ENCODE data around the gene IL10.
"Not testable (repeated sequence)": the region's sequence is repeated elsewhere in the genome, so short reads cannot be mapped to it uniquely, and the experiment has no call there.

Gene IL10

DNA sequence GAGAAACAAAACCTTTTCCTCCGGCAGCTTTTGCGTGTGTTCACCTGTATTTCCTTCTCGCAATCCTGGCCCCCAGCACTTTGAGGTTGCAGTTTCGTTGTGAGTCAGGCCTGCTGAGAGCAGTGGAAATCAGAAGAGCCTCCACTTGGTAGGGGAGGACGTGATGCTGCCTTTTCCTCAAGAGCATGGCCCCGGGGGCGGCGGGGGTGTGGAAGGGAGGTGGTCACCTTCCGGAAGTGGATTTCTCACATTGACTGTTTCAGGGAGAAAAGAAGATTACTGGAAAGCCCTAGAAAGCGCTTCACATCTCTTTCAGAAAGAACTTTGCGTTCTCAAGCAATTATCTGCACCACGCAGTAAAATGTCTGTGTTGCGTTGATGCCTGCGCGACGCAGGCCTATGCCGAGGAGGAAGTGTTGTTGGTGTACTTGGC lies 12.2 kb upstream of the IL10 start:
- TF ChIP-seq ZNF274 (IDR thresholded peaks at IDR 0.05; ENCODE audit: low read depth, low read length) (no peak), SUZ12 (IDR thresholded peaks at IDR 0.05; ENCODE audit: extremely low read depth, insufficient read depth, insufficient read length) (no peak), YY1 (IDR thresholded peaks at IDR 0.05; ENCODE audit: insufficient read depth, insufficient read length) (no peak)
- no peaks in the 10 kb centered on the region for H3K36me3 ChIP-seq (ENCODE audit: insufficient read depth, insufficient read length, low read length)
- no peak for DNase-seq (ENCODE audit: low read depth, low spot score)
- H3K9ac ChIP-seq (ENCODE audit: insufficient read length, low read depth) = no peak overlapping the region
- no peak overlapping the region for H3K4me3 ChIP-seq (ENCODE audit: insufficient read length, low read depth)
- no peaks in the 10 kb centered on the region for H3K4me1 ChIP-seq (ENCODE audit: insufficient read depth, insufficient read length)
- H3K9me3 ChIP-seq (ENCODE audit: insufficient read depth, low read length) = no peaks in the 10 kb centered on the region
- H3K27me3 ChIP-seq (ENCODE audit: insufficient read depth, insufficient read length) = no peaks in the 10 kb centered on the region

DNA sequence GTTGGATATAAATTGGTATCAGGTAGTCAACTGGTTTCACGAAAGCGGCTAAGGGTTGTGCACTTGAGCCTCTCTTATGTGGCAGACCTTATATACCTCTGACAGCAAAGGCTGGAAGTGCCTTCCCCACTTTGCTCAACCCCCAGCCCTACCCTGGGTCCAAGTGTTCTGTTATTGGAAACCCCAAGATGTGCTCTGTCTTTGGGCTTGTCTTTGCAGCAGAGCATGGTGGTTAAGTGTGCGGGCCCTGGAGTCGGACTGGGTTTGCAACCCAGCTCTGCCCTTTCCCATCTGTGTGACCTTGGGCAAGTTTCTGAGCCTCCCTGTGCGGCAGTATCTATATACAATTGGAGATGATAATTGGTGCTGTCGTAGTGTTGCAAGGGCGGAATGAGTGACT lies 11.2 kb upstream of the IL10 start:
- H3K9ac ChIP-seq (ENCODE audit: insufficient read length, low read depth) = no peak overlapping the region
- no peak overlapping the region for H3K4me3 ChIP-seq (ENCODE audit: insufficient read length, low read depth)
- no peaks in the 10 kb centered on the region for H3K27me3 ChIP-seq (ENCODE audit: insufficient read depth, insufficient read length)
- no peaks in the 10 kb centered on the region for H3K9me3 ChIP-seq (ENCODE audit: insufficient read depth, low read length)
- no peaks in the 10 kb centered on the region for H3K4me1 ChIP-seq (ENCODE audit: insufficient read depth, insufficient read length)
- no peak for DNase-seq (ENCODE audit: low read depth, low spot score)
- TF ChIP-seq YY1 (IDR thresholded peaks at IDR 0.05; ENCODE audit: insufficient read depth, insufficient read length) (no peak), ZNF274 (IDR thresholded peaks at IDR 0.05; ENCODE audit: low read depth, low read length) (no peak), SUZ12 (IDR thresholded peaks at IDR 0.05; ENCODE audit: extremely low read depth, insufficient read depth, insufficient read length) (no peak)
- H3K36me3 ChIP-seq (ENCODE audit: insufficient read depth, insufficient read length, low read length) = no peaks in the 10 kb centered on the region

DNA sequence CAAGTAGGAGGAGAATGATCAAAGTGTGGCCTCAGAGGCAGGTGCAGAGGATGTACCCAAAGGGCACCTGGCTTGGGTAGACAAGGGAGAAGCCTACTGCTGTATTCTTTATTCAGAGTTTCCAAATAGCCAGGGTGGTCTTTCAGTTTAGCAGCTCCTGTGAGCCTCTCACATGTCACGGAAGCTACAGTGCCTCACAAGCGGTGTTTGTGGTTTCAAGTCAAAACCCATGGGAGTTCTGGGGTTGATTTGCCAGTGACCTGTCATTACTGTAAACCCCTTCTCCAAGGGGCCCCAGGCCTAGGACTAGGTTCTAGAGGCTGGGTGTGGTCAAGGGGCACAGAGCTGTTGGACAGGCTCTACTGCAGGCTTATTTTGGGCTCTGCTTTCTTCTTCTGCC lies 10.2 kb upstream of the IL10 start:
- Histone ChIP-seq H3K9me3 (ENCODE audit: insufficient read depth, low read length) (no peaks in the 10 kb centered on the region), H3K36me3 (ENCODE audit: insufficient read depth, insufficient read length, low read length) (no peaks in the 10 kb centered on the region), H3K4me1 (ENCODE audit: insufficient read depth, insufficient read length) (no peaks in the 10 kb centered on the region), H3K4me3 (ENCODE audit: insufficient read length, low read depth) (no peak overlapping the region), H3K9ac (ENCODE audit: insufficient read length, low read depth) (no peak overlapping the region), H3K27me3 (ENCODE audit: insufficient read depth, insufficient read length) (no peaks in the 10 kb centered on the region)
- TF ChIP-seq YY1 (IDR thresholded peaks at IDR 0.05; ENCODE audit: insufficient read depth, insufficient read length) (no peak), ZNF274 (IDR thresholded peaks at IDR 0.05; ENCODE audit: low read depth, low read length) (no peak), SUZ12 (IDR thresholded peaks at IDR 0.05; ENCODE audit: extremely low read depth, insufficient read depth, insufficient read length) (no peak)
- DNase-seq (ENCODE audit: low read depth, low spot score) = no peak

DNA sequence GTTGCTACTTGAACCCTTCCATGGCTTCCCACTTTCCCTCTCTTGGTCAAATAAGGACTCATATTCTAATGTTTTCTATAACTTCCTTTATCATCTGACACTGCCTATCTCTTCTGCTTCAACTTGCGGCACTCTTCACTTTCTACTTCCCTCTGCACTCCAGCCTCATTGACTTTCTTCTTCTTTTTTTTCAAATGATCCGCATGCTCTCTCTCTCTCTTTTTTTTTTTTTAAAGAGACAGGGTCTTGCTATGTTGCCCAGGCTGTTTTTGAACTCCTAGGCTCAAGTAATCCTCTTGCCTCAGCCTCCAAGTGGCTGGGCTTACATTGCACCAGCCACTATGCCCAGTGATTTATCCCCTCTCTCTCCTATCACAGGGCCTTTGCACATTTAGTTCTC lies 7.3 kb upstream of the IL10 start:
- Histone ChIP-seq H3K9me3 (ENCODE audit: insufficient read depth, low read length) (no peaks in the 10 kb centered on the region), H3K4me3 (ENCODE audit: insufficient read length, low read depth) (no peak overlapping the region), H3K27me3 (ENCODE audit: insufficient read depth, insufficient read length) (no peaks in the 10 kb centered on the region), H3K9ac (ENCODE audit: insufficient read length, low read depth) (no peak overlapping the region), H3K36me3 (ENCODE audit: insufficient read depth, insufficient read length, low read length) (no peaks in the 10 kb centered on the region), H3K4me1 (ENCODE audit: insufficient read depth, insufficient read length) (no peaks in the 10 kb centered on the region)
- TF ChIP-seq ZNF274 (IDR thresholded peaks at IDR 0.05; ENCODE audit: low read depth, low read length) = no peak
- no peak for DNase-seq (ENCODE audit: low read depth, low spot score)

DNA sequence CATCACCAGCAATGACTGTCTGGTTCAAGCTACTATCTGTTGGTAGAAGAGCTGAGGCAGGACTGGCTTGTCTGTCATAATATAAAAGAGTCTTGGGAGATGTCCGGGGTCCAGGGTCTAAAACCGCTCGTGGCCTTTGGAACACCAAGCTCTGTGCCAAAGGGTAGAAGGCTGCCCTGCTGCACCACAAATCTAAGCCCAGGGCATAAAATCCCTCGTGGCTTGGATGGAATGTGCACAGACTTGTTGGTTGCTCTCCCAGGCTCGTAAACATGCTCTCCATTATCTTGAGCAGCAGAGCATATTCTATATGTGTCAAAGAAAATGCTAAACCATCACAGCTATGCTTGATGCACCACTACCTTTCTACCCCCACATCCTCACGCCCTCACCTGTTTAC lies 6.6 kb upstream of the IL10 start:
- not testable (repeated sequence) for H3K4me3 ChIP-seq (ENCODE audit: insufficient read length, low read depth); H3K27me3 ChIP-seq (ENCODE audit: insufficient read depth, insufficient read length); H3K36me3 ChIP-seq (ENCODE audit: insufficient read depth, insufficient read length, low read length); H3K4me1 ChIP-seq (ENCODE audit: insufficient read depth, insufficient read length); H3K9ac ChIP-seq (ENCODE audit: insufficient read length, low read depth); H3K9me3 ChIP-seq (ENCODE audit: insufficient read depth, low read length); DNase-seq (ENCODE audit: low read depth, low spot score)

DNA sequence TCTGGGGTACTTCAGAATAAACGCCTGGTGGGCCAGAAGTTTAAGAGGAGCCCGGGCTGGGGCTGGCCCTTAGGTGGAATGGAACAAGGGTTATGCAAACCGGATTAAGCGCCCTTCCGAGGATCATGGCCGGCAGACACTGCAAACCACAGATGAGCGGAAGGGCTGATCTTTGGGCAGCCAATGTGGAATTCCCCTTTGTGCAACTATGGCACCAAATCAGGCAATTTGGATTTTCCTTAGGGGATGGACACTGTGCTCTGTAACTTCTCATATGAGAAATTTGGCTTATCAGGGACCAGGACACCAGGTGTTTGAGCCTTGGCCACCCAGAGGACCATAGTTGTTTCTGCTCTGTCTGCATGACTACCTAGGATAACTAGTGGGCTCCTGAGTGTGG lies 5.7 kb upstream of the IL10 start:
- Histone ChIP-seq H3K36me3 (ENCODE audit: insufficient read depth, insufficient read length, low read length) (no peaks in the 10 kb centered on the region), H3K9ac (ENCODE audit: insufficient read length, low read depth) (no peak overlapping the region), H3K27me3 (ENCODE audit: insufficient read depth, insufficient read length) (no peaks in the 10 kb centered on the region), H3K4me3 (ENCODE audit: insufficient read length, low read depth) (no peak overlapping the region), H3K9me3 (ENCODE audit: insufficient read depth, low read length) (no peaks in the 10 kb centered on the region), H3K4me1 (ENCODE audit: insufficient read depth, insufficient read length) (no peaks in the 10 kb centered on the region)
- DNase-seq (ENCODE audit: low read depth, low spot score) = no peak
- TF ChIP-seq ZNF274 (IDR thresholded peaks at IDR 0.05; ENCODE audit: low read depth, low read length) (no peak), YY1 (IDR thresholded peaks at IDR 0.05; ENCODE audit: insufficient read depth, insufficient read length) (no peak), SUZ12 (IDR thresholded peaks at IDR 0.05; ENCODE audit: extremely low read depth, insufficient read depth, insufficient read length) (no peak)

DNA sequence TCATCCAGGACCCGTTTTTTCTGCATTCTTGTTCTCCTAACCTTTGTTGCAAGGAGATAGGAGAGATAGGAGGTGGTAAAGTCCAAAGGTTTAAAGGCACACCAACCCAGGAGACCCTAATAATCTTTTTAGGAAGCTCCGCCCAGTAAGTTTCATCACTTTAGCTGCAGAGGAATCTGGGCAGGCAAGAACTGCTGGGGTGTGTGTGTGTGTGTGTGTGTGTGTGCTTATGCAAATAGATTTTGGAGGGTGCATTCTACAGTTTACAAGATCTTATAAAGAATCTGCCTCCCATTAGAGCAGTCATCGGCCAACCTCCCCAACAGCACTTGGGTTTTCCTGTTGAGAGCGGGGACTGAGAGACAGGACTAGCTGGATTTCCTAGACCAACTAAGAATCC lies 3.9 kb upstream of the IL10 start:
- TF ChIP-seq YY1 (IDR thresholded peaks at IDR 0.05; ENCODE audit: insufficient read depth, insufficient read length) (no peak), SUZ12 (IDR thresholded peaks at IDR 0.05; ENCODE audit: extremely low read depth, insufficient read depth, insufficient read length) (no peak), ZNF274 (IDR thresholded peaks at IDR 0.05; ENCODE audit: low read depth, low read length) (no peak)

DNA sequence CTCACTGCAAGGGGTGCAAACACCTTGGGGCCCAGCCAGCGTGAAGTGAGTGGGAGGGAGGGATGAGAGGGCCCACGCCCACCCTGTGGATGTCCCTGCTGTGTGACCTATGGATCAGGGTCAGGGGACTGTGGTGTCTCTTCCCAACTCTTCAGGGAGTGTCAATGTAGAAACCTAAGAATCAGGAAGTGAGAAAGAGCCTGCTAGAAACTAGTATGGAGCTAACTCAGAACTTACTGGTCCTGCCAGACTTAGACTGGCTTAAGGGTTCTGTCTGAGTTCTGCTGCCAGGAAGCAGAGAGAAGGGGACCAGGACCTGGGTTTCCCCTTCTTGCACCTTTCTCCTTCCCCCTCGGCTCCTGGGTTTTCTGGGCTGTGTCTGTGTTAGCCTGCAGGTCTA lies 1.8 kb upstream of the IL10 start:
- no peaks in the 10 kb centered on the region for H3K27me3 ChIP-seq (ENCODE audit: insufficient read depth, insufficient read length)
- no peak overlapping the region for H3K9ac ChIP-seq (ENCODE audit: insufficient read length, low read depth)
- no peaks in the 10 kb centered on the region for H3K36me3 ChIP-seq (ENCODE audit: insufficient read depth, insufficient read length, low read length)
- H3K4me3 ChIP-seq (ENCODE audit: insufficient read length, low read depth) = no peak overlapping the region
- DNase-seq (ENCODE audit: low read depth, low spot score) = no peak
- TF ChIP-seq YY1 (IDR thresholded peaks at IDR 0.05; ENCODE audit: insufficient read depth, insufficient read length) = no peak
- no peak for TF ChIP-seq SUZ12 (IDR thresholded peaks at IDR 0.05; ENCODE audit: extremely low read depth, insufficient read depth, insufficient read length)
- TF ChIP-seq ZNF274 (IDR thresholded peaks at IDR 0.05; ENCODE audit: low read depth, low read length) = no peak
- H3K4me1 ChIP-seq (ENCODE audit: insufficient read depth, insufficient read length) = peaks cover 17% of the 10 kb centered on the region
- no peaks in the 10 kb centered on the region for H3K9me3 ChIP-seq (ENCODE audit: insufficient read depth, low read length)

More for the DNA sequence above, 3.9 kb upstream of the IL10 start:
- peaks cover 3% of the 10 kb centered on the region for H3K4me1 ChIP-seq (ENCODE audit: insufficient read depth, insufficient read length)
- H3K9ac ChIP-seq (ENCODE audit: insufficient read length, low read depth) = no peak overlapping the region
- H3K27me3 ChIP-seq (ENCODE audit: insufficient read depth, insufficient read length) = no peaks in the 10 kb centered on the region
- no peak for DNase-seq (ENCODE audit: low read depth, low spot score)
- no peaks in the 10 kb centered on the region for H3K9me3 ChIP-seq (ENCODE audit: insufficient read depth, low read length)
- no peaks in the 10 kb centered on the region for H3K36me3 ChIP-seq (ENCODE audit: insufficient read depth, insufficient read length, low read length)
- no peak overlapping the region for H3K4me3 ChIP-seq (ENCODE audit: insufficient read length, low read depth)
